K562 (cell line): ENCODE results near the gene BCL2L1. TPM values are rescaled to one million over a fixed set of nuclear protein-coding genes. Genes with fewer than 3 reads are reported as not detected.
A peak's percentile ranks its signal among the peaks of the same experiment; 100 is the strongest.

ENCODE experiments used
- CBX8 ChIP-seq: fragments of 200-600 bp; sonication (generic); IDR thresholded peaks from 2 replicates; pipeline ENCODE4 v1.6.1; 2012; ENCODE audit warnings: borderline replicate concordance, mixed run types, low read depth, mild to moderate bottlenecking, moderate library complexity, mixed read lengths, low read length, control low read depth, inconsistent platforms; ENCODE audit not compliant: poor library complexity, severe bottlenecking; ENCODE audit errors: extremely low read depth
- CREB1 ChIP-seq, 2 experiments: sonication (generic) in 1 of 2; formaldehyde crosslinking in 1 of 2; IDR thresholded peaks; 2 replicates each; pipeline versions ENCODE4 v1.6.1 to v1.8.0; 2012 to 2022; ENCODE audit warnings: inconsistent platforms in 1 of 2, mild to moderate bottlenecking in 1 of 2, missing genetic modification reagents in 1 of 2, moderate library complexity in 1 of 2
- CUX1 ChIP-seq: fragments of 200-800 bp; sonication (Bioruptor generic); IDR thresholded peaks from 2 replicates; pipeline ENCODE4 v1.6.1; 2016; ENCODE audit warnings: missing genetic modification characterization, missing compliant biosample characterization
- DDX20 ChIP-seq: fragments of 450-650 bp; IDR thresholded peaks from 2 replicates; pipeline ENCODE4 v1.6.1; 2016; ENCODE audit warnings: missing genetic modification characterization, low read depth, mild to moderate bottlenecking, missing compliant biosample characterization, moderate library complexity
- DNMT1 ChIP-seq: fragments of 450-650 bp; IDR thresholded peaks from 2 replicates; pipeline ENCODE4 v1.6.1; 2016; ENCODE audit warnings: antibody characterized with exemption, mild to moderate bottlenecking
- FOXP1 ChIP-seq: sonication (generic); formaldehyde crosslinking; IDR thresholded peaks from 2 replicates; pipeline ENCODE4 v1.8.0; 2022; ENCODE audit warnings: mild to moderate bottlenecking, missing genetic modification reagents
- KAT2B ChIP-seq: IDR thresholded peaks from one replicate; pipeline ENCODE4 v1.6.1; 2012; ENCODE audit warnings: low read depth, mild to moderate bottlenecking, control low read depth, inconsistent platforms, low read length, moderate library complexity
- KLF1 ChIP-seq: fragments of 450-650 bp; IDR thresholded peaks from 2 replicates; pipeline ENCODE4 v1.6.1; 2016; ENCODE audit warnings: missing genetic modification characterization, missing compliant biosample characterization
- NFE2L1 ChIP-seq: fragments of 450-650 bp; IDR thresholded peaks from 2 replicates; pipeline ENCODE4 v1.6.1; 2016; ENCODE audit warnings: missing genetic modification characterization, low read depth, mild to moderate bottlenecking, missing compliant biosample characterization, moderate library complexity, borderline replicate concordance
- NR4A1 ChIP-seq, 2 experiments: fragments of 250-450 bp in 1 of 2; fragments of 450-650 bp in 1 of 2; sonication (Bioruptor Pico) in 1 of 2; IDR thresholded peaks; 2 replicates each; pipeline versions ENCODE4 v1.4.0 to v1.6.1; 2016 to 2020; ENCODE audit warnings: mild to moderate bottlenecking in 2 of 2, missing compliant biosample characterization in 1 of 2, missing genetic modification characterization in 1 of 2, moderate library complexity in 1 of 2
- RBBP5 ChIP-seq: fragments of 200-600 bp; sonication (generic); IDR thresholded peaks from 2 replicates; pipeline ENCODE4 v1.6.1; 2012; ENCODE audit warnings: borderline replicate concordance, mild to moderate bottlenecking, low read length, control low read depth, inconsistent platforms; ENCODE audit not compliant: insufficient read depth, poor library complexity, severe bottlenecking
- RBFOX2 ChIP-seq: fragments of 200-400 bp; formaldehyde crosslinking; IDR thresholded peaks from 2 replicates; pipeline ENCODE4 v1.6.1; 2017; ENCODE audit warnings: low read depth, mild to moderate bottlenecking, low read length, moderate library complexity
- SMAD1 ChIP-seq: fragments of 150-350 bp; IDR thresholded peaks from 2 replicates; pipeline ENCODE4 v1.6.1; 2014; ENCODE audit warnings: low read length, low read depth; ENCODE audit not compliant: partially characterized antibody
- SMAD4 ChIP-seq: fragments of 250-450 bp; sonication (Bioruptor Pico); conservative IDR thresholded peaks from 2 replicates; pipeline ENCODE4 v1.8.0; 2021; ENCODE audit warnings: inconsistent platforms, mild to moderate bottlenecking, moderate library complexity
- SP2 ChIP-seq: IDR thresholded peaks from 2 replicates; pipeline ENCODE4 v1.6.1; 2011; ENCODE audit warnings: mild to moderate bottlenecking, low read depth, low read length, moderate library complexity; ENCODE audit not compliant: poor library complexity, severe bottlenecking; ENCODE audit errors: extremely low read depth
- SPI1 ChIP-seq: IDR thresholded peaks from 2 replicates; pipeline ENCODE4 v1.6.1; 2011; ENCODE audit warnings: low read depth, low read length, control low read depth, borderline replicate concordance
- TEAD4 ChIP-seq, 2 experiments: sonication (generic) in 1 of 2; formaldehyde crosslinking in 1 of 2; IDR thresholded peaks; 2 replicates each; pipeline versions ENCODE4 v1.6.1 to v1.8.0; 2012 to 2022; ENCODE audit warnings: borderline replicate concordance in 1 of 2, inconsistent platforms in 1 of 2, low read length in 1 of 2, mild to moderate bottlenecking in 1 of 2, missing genetic modification reagents in 1 of 2
- ZBTB43 ChIP-seq: sonication (generic); formaldehyde crosslinking; IDR thresholded peaks from 2 replicates; pipeline ENCODE4 v1.8.0; 2023; ENCODE audit warnings: mild to moderate bottlenecking, missing genetic modification reagents
- ZNF76 ChIP-seq: fragments of 250-450 bp; sonication (Bioruptor Pico); IDR thresholded peaks from 2 replicates; pipeline ENCODE4 v1.4.0; 2020; ENCODE audit warnings: mild to moderate bottlenecking, moderate library complexity, borderline replicate concordance
- polyA plus RNA-seq, 8 experiments: library from polyadenylated mRNA; depleted of rRNA in 4 of 8; stranded (reverse) in 5 of 8; unstranded in 3 of 8; fragments of >200 nt; fragmentation: Nextera tagmentation in 2 of 8; fragmentation: Illumina TruSeq in 1 of 8; extraction: Ambion mirVana in 2 of 8; extraction: Trizol in 1 of 8; gene quantifications; 2 replicates each; pipeline versions ENCODE4 v1.2.1 to v1.2.3, GENCODE V29; 2011 to 2014; ENCODE audit warnings: inconsistent platforms in 1 of 8, missing spikeins in 1 of 8
- total RNA-seq, 7 experiments: library from RNA; depleted of rRNA in 6 of 7; stranded (reverse); fragments of >200 nt in 6 of 7; fragmentation: Illumina TruSeq in 2 of 7; extraction: Trizol in 2 of 7; gene quantifications; 2 replicates each; pipeline versions ENCODE4 v1.2.1 to v1.2.3, GENCODE V29; 2011 to 2021; ENCODE audit warnings: low replicate concordance in 1 of 7

BCL2L1 gene
- total and polyA plus RNA-seq, 9 of the 15 experiments (the other 6 are each of a cell fraction or from before 2014, with no cell fraction given): 3.3 to 182 (median 120) TPM

GRCh38 chr20:31719644-31720485 is 2.8 kb downstream of the BCL2L1 start (continued):
- no peak for TF ChIP-seq SMAD1
- TF ChIP-seq ZNF76 (CRISPR knock-in tag): 0 out of 2 replicates have a peak, but pooled peaks have one; percentile 16
- no peak for TF ChIP-seq SMAD4
- TF ChIP-seq NR4A1 (CRISPR knock-in tag; IDR thresholded peaks at IDR 0.05): no peak
- TF ChIP-seq NR4A1 (tag; IDR thresholded peaks at IDR 0.05): peak; percentile 67; the same call in 1 of the 2 replicates
- no peak for TF ChIP-seq KLF1 (tag)
- no peak for TF ChIP-seq CBX8
- no peak for TF ChIP-seq SP2
- no peak for TF ChIP-seq ZBTB43 (CRISPR knock-in tag)
- TF ChIP-seq SPI1: no peak
- no peak for TF ChIP-seq FOXP1 (CRISPR knock-in tag)
- TF ChIP-seq CREB1 (IDR thresholded peaks at IDR 0.05): no peak
- no peak for TF ChIP-seq CREB1 (CRISPR knock-in tag; IDR thresholded peaks at IDR 0.05)
- no peak for TF ChIP-seq KAT2B
- no peak for TF ChIP-seq RBFOX2
- no peak for TF ChIP-seq DNMT1
- TF ChIP-seq TEAD4 (IDR thresholded peaks at IDR 0.05; ENCODE audit: low read length): peak; percentile 76
- TF ChIP-seq TEAD4 (CRISPR knock-in tag; IDR thresholded peaks at IDR 0.05; ENCODE audit: borderline replicate concordance): no peak
- no peak for TF ChIP-seq NFE2L1 (tag)
- TF ChIP-seq RBBP5: no peak
- TF ChIP-seq DDX20 (tag): no peak
- TF ChIP-seq CUX1 (CRISPR knock-in tag): no peak
